CD4-positive, alpha-beta T cell treated with Interleukin-21 for 1 hour (primary cell): Measurements from ENCODE around the gene DLL4.

Experiments
- DNase-seq: peaks from one replicate; pipeline ENCODE4 v3.0.0-alpha.2; 2020

DLL4 gene

DNA sequence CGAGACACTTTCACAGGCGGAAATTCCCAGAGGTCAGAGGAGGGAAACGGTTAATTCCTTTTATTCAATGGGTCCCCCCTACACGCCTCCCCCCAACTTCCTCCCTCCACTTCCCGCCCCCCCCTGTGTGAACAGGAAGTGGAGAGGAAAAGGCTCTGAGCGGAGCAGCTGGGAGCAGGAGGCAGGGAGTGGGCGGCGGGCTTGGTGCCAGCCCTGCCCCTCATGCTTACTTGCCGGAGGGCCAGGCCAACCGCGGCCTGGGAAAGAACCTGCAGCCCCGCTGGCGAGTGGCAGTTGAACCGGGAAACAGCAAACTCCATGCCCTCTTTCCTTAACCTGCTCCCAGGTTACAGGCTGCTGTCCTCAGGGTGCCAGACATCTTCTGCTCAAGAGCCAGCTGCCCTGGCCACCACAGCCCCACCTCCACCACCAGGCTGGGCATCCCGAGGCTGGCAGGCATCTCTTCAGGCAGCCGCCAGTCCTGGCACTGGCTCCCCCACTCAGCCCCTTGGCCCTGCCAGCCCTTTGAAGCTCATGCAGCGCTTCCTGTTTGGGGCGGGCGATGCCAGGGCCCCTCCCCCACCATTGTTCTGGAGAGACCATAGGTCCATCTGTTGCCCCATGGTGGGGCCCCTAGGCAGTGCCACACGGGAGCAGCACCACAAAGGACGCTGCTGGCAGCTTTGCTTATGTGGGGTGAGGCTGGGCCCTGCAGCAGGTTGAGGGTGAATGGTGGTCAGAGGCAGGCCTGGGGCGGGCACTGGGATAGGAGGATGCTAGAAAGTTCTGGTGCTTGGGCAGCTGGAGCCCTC, 21.9 kb upstream of the DLL4 start:
- DNase-seq, result peak; percentile 74

DNA sequence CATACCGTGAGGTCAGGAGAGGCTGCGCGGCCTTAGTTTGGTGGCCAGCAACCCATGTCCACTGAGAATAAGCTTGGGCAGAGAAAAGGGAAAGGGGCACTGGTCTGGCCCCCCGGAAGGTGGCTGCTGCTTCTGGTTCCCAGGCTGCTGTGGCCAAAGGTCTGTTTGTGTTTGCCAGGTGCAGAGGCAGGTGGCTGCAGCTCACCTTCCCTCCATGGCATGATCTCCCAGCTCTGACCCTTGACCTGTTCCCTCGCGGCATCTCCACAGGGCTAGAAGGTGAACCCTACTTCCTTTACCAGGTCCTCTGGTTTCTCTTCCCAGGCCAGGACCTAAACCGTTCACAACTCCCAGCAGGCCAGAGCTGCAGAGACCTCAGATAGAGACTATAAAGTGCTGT, 21.0 kb upstream of the DLL4 start:
- DNase-seq, result no peak

DNA sequence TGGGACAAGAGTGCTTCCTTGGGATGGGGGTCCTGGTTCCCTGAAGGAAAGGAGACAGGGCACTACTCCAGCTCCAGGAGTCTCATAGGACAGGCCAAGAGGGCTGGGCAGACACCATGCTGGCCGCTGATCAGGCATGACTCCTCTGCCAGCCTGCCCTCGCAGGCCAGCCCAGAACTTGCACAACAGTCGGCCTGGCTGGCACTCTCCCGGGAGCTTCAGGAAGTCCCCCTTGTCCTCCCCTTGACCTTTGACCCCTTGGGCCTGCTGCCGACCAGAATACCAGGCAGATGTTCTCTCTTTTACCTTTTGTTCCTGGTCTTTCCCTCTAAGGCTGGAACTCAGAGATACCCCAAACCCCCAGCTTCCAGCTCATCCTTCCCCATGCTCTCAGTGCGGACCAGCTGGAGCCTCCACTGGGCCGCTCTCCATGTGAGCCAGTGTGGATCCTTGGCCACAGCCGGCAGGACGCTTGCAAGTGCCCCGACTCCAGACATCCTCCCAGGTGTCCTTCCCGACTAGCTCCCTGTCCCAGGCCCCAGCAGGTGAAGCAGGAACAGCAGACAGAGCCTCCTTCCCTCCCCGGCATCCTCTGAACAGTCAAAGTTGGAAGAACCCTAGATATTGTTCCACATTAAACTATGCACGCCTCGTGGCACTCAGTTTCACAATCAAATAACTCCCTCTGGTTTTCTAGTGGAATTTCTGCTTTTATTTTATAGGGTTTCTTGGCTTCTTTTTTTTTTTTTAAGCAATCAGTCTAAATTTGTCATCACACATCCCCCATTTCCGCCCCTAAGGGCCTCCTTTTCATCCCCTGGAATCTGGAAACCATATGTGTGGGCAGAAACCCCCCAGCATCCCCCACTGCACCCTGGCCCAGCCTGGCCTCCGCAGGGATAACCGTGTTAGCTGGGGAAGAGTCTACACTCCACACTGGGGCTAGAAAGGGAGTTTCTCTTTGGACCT, 19.2 kb upstream of the DLL4 start:
- DNase-seq, result no peak

DNA sequence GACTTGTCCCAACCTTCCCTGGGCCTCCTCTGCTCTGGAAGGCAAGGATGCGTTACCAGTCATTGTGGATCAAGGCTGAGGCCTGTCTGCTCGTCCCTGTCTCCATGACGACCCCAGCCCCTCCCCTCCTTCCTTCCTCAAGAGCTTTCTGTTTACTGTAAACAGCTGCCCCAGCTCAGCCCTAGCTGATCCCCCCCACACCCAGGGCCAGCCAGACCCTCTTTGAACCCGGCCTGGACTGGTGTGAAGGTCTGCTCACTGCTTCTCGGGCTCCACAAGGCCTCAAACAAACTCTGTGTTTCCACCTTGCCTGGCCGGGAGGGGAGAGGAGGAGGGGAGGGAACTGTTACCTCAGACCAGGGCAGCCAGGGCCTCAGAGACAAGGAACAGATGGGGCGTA, 18.0 kb upstream of the DLL4 start:
- no peak for DNase-seq

DNA sequence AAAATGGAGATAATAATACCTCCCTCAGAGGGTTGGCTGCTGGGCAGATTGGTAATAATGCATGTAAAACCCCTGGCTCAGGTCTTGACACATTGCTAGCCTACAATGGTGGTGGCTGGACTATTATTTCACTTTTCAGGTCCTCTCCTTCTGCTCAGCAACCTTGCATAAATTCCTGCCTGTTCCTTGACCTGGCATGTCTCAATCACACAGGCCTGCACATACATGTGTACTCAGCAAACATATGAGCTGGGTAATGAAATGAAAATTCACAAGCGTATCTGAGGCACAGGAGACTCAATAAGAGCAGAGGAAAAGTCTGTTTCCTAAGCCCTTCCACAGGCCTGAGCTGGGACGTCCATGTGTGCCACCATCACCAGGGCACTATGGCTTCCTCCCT, 17.4 kb upstream of the DLL4 start:
- DNase-seq, result no peak

DNA sequence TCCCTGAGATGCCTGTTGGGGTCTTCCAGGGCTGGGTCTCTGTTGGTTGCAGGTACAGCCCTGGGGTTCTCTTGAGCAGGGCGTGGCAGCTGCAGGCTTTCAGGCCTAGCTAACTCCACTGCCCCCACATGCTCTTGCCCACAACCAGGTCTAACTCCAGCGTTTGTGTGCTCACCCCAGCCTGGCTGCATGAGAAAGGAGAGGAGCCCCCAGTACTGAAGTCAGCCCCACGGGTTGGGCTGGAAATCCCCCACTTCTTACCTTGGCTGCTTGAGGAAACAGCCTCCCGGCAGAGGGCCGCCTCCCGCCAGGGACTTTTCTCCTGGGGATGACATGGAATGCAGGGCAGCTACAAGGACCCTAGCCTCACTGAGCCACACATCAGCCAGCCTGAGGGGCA, 16.7 kb upstream of the DLL4 start:
- DNase-seq, result no peak

DNA sequence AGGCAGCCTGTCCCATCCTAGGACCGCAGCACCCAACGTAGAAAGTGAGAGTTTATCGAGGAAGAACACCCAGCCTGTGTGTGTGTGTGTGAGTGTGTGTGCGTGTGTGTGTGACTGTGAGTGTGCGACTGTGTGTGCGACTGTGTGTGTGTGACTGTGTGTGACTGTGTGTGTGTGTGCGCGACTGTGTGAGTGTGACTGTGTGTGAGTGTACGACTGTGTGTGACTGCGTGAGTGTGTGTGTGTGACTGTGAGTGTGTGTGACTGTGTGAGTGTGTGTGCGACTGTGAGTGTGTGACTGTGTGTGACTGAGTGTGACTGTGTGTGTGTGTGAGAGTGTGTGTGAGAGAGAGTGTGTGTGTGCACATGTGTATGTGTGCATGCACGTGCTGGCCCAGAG, 15.1 kb upstream of the DLL4 start:
- no peak for DNase-seq

DNA sequence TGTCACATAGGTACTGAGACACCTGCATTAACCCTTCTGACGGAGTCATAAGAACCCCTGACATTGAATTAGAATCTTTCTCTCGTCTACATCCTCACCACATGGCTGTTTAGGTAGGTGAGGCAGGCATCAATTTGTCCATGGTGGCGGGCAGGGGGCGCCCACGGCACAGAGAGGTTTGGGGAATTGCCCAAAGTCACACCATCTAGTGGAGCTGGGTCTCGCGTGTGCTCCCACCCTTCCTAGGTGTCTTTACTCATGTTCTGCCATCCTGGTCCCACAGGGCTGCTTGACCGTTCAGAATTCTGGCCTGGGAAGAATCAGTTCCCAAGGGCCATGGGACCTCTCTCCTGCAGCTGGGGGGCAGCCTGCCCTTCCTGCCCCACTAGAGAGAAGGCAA, 14.7 kb upstream of the DLL4 start:
- DNase-seq, result no peak

DNA sequence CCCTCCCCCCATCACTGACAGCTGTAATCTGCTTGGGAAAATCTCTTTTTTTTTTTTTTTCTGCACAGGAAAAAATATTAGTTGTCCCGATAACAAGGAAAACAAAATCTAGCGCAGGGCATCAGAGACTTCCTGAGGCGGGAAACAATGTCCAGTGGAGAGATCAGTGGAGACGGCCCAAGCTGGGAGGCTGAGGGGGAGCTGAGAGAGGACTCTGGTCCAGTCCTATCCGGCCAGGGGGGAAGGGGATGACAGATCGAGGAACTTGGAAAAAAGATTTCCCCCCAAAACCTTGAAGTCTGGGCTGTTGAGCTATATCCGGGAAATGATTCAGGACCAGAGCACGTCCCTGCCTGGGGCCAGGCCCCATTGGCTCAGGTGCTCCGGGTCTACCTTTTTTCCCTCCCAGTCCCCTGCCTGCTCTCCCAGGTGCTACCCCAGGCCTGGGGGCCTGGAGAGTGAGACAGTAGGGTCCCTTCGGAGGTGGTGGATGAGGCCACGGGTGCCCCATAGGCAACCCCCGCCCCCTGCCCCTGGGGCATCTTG, 14.0 kb upstream of the DLL4 start:
- no peak for DNase-seq

DNA sequence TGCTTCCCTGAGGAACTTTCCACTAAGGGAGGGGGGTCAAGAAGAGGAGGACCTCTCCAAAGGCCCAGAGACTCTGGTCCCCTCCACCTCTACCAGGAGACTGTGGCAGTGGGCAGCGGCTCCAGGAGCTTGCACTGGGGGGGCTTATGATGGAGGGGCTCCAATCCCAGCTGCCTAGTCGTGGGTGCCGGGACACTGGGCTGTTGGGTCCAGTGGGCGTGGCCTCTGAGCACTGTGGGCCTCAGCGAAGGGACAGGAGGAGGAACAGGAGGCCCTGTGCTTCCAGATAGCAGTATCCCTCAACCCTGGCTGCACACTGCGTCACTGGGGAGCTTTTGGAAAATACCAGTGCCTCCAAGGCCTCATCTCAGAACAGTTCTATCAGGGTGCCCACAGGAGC, 13.5 kb upstream of the DLL4 start:
- DNase-seq, result no peak

DNA sequence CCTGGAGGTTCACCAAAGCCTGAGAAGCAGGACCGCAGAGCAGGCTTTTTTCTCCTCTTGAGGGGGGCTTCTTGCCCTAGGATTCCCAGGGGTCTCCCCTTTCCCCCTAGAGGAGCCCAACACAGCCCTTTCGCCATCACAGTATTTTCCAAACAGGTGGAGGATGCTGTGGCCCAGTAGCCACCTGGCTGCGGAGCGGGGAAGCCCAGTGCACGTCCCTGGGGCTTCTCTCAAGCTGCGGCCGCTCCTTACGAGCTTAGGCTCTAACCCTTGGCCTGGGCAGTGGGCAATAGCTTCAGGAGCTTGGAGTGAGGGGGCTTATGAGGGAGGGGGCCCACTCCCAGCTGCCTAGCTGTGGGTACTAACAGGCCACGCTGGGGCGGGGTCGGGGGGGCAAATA, 11.6 kb upstream of the DLL4 start:
- DNase-seq, result no peak

DNA sequence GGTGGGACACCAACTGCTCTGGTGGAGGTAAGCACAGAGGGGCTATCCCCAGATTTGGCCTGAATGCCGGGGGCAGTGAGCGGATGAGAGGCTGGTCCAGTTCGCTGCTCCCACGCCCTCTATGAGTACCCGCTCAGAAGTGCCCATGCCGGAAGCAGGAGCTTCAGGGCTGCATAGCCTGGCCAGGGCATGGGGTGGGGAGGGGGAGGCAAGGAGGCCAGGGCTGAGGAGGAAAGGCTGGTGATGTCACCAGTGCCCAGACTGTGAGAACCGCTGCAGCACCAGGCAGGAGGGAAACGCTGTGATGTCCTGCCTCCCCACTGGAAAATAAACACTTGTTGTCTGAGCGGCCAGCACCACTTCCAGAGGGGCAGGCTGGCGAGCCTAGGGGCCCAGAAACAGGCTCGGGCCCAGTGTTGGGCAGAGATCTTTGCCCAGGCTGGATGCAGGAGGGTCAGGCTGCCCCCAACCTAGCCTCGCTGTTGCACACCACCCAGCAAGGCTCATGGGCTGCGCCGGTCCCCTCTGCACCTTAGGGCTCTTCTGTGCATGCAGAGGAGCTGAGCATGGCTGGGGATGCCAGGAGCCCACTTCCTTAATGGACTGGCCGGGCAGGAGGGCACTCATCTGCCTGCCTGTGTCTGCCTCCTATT, 10.9 kb upstream of the DLL4 start:
- DNase-seq, result no peak

DNA sequence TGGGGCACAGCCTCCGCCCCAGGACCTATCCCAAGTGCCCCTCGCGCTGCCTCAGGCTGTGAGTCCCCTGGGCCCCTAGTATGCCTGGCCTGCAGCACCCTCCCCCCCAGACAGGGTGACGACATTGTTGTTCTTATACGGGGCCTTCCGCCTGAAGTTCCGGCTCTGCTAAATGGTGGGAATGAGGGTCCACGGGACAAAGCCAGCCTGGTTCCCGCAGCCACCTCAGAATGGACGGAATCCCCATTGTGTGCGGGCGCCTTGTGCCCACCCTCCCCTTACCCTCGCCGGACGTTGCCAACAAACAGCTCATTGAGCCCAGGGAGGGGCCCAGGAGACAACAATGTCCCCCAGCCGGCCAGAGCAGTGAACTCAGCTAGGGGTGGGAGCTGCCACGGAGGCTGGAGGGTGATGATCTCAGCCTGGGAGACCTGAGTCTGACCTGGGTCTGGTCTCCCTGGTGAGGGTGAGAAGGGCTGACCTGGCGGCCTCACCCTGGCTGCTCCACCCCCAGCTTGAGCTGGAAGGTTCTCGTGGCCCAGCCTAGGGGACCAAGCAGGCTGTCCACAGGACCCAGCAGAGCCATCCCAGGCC, 10.2 kb upstream of the DLL4 start:
- DNase-seq, result no peak

DNA sequence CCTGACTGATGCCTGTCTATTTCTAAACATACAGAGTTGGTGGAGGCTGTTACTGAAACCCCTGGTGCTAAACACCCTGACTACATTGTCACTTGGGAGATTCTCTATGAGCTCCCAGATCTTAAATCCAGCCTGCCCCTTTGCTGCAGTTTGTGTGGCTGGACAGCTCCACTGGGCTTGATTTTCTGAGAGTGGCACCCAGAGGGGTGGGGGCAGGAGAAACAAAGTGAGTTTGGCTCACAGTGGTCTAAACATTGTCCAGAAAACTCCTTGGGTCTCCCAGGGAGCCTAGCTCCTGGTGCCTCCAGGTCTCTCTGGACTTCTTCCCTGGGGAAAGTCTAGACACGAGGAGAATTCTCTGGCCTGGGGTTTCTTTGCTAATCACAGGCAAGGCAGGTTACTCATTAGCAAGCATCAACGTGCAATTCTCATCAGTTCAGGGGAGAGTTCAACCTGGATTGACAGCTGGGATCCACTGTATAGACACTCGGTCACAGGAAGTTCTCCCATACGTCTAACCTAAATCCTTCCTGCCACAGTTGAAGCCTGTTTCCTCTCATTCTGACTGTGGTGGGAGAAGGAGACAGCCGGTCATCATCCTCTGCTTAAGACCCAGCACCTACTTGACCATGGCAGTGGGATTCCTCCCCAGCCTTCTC, 7.1 kb upstream of the DLL4 start:
- no peak for DNase-seq

DNA sequence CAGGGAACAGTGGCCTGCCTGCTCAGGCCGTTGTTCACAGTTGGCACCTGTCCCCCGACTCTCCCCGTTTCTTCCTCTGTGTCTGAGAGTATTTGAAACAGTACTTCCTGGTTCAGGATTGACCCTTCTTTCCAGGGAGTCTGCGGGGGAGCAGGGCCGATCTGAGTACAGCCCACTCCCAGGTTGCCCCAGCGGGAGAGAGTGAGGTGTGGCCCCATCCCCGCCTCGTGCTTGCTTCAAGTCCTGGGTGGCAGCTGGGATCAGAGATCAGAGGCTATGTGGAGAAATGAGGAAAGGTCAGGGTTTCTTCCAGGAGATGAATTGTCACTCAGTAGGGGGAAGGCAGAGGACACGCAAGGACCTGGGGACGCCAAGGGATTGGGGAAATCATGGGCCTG, 6.5 kb upstream of the DLL4 start:
- DNase-seq, result no peak

DNA sequence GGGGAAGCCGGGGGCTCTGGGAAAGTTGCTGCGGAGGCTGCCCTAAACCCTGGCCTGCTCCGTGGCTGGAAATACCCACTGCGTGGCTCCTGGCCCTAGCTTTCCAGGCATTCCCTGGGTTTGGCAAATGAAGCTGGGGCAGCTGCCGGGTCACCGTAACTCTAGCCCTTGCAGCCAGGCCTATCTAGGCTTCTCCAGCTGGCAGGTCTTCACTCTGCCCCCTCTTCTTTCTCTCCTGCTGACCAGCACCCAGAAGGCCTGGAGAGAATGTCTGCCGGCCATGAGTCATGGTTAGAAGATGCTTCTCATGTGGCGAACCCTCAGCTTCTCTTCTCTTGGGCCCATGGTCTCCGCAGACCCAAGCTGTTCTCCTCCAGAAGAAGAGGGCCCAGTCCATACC, 5.6 kb upstream of the DLL4 start:
- DNase-seq, result no peak

DNA sequence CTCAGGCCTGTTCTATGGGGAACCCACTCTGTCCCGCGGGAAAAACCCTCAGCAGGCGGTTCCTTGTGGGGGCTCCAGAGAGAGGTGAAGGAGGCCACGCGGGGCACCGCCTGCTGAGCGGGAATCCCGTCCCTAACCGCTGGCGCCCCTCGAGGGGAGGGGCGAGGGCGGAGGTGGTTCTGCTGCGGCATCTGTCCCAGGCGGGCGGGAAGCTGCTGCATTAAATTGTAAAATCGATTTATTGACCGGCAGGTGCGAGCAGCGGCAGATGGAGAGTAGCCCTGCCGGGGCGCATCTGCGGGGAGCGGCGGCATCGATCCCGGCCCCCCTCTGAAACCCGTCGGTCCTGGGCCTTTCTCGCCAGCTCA, 3.7 kb upstream of the DLL4 start:
- no peak for DNase-seq

DNA sequence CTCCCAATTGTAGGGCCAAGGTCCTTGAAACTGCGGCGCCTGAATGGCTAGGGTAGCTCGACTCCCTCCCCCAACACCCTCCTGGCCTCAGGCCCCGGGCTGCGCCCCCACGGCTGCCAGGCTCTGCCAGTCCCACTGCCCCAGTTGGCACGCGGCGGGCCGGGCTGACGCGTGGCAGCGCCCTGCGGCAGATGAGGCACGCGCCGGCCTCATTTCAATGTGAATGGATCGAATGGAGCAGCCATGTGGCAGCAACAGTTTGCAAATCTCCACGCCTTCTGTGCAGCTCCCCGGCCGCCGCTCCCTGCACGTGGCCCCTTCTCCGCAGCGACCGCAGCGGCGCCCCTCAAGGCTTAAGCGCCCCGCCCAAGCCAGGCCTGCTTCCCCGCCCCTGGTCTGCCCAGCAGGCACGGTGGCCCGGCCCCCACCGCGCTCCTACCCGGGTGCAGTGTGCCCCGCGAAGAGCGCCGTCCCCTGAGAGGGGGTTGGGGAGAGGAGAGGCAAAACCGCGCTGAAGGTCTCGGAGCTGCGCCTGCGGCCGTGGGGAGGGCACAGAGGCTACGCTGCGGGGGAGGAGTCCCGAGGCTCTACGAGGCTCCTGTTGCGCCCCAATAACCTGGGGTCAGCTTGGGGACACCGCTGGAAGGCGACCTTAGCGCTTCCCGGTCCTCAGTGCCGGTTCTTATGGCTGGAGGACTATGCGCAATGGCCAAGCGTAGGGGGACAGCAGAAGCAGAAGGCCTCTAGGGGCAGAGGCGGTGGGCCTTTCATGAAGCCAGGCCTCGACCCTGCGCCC, 3.1 kb upstream of the DLL4 start:
- DNase-seq, result no peak

DNA sequence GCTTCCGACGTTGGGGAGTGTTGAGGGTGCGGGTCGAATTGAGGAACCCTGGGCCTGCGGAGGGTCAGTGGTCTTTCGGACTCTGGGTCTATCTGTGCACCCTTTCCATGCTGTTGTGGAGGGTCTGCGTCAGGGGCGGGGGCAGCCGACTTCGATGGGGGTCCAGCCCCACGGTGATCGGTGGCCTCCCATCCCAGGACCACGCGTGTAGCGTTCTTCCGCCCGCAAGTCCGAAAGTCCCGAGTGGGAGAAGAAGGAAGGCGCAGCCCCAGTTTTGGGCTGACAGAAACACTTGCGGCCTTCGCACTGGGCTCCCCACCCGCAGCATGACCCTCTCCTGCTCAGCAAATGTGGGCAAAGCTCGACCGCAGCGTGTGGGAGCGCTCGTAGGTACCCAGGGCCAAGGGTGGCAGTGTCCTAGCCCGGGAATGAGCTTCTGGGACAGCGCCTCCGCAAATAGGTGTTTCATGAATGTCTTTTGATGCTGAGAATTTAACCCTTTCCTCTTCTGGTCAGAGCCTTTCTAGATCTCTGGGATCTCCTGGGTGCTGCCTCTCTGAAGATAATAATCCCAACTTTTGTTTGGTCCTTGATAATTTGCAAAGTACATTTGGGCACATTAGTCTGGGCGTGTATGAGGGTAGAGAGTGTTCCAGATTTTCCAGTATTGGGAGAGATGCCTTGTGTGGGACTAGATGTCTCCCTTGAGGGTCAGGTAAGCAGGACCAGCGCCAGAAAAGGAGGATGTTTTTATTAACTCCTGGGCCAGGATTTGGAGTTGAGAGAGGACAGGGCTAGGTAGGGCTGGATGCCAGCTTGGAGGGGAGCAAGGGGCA, 2.3 kb upstream of the DLL4 start:
- DNase-seq, result no peak

DNA sequence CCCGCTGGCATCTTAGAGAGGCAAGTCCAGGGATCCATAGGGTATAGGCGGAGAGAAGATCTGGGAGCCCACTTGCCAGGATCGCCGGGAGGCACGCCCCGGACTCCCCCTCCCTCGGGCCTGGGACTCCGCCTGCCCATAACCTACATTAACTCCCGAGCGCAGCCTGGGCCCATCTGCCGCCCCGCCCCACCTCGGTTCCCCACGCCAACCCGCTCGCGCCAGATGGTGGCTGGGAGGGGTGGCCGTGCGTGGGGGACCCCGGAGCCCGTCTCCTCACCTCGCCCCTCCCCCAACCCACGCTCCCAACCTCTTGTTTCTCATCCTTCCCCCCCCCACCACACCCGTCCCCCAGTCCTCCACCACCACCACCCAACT, 1.7 kb upstream of the DLL4 start:
- no peak for DNase-seq
